T follicular helper cell (primary cell): Measurements from ENCODE around the gene LIMS1.
"Not testable (repeated sequence)": the region's sequence is repeated elsewhere in the genome, so short reads cannot be mapped to it uniquely, and the experiment has no call there.

Experiments
- DNase-seq: peaks from one replicate; pipeline ENCODE4 v3.0.0-alpha.2; 2020; ENCODE audit warnings: low read depth

The LIMS1 gene

DNA sequence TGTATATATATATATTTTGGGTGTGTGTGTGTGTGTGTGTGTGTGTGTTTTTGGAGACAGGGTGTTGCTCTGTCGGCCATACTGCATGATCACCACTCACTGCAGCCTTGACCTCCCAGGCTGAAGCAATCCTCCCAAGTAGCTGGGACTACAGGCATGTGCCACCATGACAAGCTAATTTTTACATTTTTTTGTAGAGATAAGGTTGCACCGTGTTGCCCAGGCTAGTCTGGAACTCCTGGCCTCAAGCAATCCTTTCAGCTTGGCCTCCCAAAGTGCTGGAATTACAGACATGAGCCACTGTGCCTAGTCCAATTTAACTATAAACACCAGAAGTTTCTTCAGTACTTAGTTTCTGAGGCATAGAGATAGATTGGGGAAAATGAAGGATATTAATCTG, 18.3 kb downstream of the LIMS1 start:
- DNase-seq, result no peak

DNA sequence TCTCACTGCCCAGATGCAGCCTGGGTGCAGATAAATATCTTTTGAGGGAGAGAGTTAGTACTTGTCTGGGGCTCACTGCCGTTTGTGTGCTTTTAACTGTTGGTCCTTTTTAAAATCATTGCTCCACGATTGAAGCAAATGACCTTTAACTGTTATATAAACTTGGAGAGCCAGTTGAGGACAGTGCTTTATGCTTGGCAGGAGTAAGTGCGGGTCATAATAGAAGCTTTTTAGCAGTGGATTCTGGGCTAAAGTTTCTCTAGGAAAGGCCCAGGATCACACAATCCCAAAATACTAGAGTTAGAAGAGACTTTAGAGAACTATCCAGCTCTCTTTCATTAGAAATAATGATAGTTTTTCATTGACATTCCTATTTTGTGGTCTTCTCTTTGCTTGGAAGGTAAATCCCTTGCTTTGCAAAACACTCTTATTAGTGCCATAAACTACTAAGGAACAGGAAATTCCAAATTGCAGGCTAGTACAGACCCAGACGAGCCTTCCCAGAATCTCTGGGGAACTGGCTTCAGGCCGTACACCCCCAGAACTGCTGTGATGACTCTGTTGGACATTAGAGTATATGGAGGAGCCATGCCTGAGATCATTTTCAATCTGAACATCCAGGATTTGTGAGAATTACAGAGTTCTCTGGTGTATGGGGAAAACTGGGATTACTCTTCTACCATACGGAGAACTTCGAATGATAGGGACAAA, 19.1 kb downstream of the LIMS1 start:
- DNase-seq, result no peak

- DNase-seq, result no peak
These were observed 20.3 kb downstream of the LIMS1 start for GRCh38 chr2:108554528-108554927.

GRCh38 chr2:108555572-108555971, 21.3 kb downstream of the LIMS1 start:
- DNase-seq, result no peak

- DNase-seq, result not testable (repeated sequence)
These were observed 22.3 kb downstream of the LIMS1 start for GRCh38 chr2:108556581-108556980.

GRCh38 chr2:108560241-108560811, 26.1 kb downstream of the LIMS1 start:
- no peak for DNase-seq

DNA sequence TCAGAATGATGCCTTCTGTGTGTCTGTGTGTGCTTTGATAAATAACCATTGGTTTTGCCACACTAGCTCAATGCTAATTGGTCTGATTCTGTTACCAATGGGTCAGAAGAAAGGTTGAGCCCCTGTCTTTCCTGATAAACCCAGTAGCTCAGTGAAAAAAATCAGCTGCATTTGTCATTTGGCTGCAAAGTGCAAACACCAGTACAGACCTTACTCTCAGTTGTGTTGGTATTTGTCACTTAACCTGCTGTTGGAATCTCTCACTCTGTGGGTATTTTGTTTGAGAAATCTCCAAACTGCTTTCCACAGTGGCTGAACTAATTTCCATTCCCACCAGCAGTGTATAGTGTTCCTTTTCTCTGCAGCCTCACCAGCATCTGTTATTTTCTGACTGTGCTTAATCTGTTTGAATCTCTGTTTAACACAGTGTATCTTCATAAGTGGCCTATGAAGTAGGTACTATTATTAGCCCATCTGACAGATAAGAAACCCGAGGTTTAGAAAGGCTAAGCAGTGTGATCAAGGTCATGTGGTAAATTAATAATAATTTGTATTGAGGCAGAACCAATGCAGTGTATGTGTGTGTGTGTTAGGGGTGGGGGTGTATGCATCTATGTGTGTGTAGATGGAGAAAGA, 26.7 kb downstream of the LIMS1 start:
- no peak for DNase-seq

DNA sequence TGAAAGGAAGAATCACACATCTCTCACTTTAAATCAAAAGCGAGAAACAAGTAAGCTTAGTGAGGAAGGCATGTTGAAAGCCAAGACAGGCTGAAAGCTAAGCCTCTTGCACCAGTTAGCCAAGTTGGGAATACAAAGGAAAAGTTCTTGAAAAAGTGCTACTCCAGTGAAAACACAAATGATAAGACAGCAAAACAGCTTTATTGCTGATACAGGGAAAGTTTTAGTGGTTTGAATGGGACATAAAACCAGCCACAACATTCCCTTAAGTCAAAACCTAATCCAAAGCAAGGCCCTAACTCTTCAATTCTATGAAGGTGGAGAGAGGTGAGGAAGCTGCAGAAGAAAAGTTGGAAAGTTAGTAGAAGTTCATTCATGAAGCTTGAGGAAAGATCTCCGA, 28.0 kb downstream of the LIMS1 start:
- DNase-seq, result no peak

DNA sequence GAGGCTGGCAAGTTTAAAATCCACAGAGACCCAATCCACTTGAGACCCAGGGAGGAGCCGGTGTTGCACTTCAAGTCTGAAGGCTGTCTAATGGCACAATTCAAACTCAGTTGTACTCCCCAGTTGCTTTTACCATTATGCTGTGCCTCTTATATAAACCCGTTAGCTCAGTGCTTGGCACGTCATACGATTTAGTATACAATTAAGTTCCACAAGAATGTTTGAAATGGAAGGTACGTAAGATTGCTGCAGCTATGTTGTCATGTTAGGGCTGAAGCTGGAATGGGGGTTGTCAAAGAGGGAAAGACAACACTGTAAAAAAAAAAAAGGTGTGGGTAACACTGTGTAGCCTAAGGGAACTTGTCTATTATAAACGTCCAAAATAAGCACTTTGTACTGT, 30.2 kb downstream of the LIMS1 start:
- DNase-seq, result no peak

- no peak for DNase-seq
These were observed 31.6 kb downstream of the LIMS1 start for GRCh38 chr2:108565778-108566375.

GRCh38 chr2:108570416-108570815, 36.1 kb downstream of the LIMS1 start:
- no peak for DNase-seq

DNA sequence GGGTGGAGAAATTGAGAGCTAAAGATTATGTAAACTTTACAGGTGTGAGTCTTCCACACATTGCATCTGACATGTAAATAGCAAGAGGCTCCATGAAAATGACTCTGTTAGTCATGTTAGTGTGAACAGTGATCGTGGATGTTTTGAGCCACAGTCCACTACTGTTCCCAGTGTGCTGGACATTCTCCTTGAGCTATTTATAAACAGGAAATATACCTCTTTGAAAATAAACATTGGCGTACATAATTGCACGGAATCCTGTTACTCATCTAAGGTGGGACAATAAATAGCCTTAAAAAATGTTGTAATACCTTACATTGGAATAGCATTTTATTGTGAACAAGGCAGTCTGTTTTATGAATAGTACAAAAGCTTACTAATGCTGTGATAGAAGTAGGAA, 37.0 kb downstream of the LIMS1 start:
- DNase-seq, result no peak

DNA sequence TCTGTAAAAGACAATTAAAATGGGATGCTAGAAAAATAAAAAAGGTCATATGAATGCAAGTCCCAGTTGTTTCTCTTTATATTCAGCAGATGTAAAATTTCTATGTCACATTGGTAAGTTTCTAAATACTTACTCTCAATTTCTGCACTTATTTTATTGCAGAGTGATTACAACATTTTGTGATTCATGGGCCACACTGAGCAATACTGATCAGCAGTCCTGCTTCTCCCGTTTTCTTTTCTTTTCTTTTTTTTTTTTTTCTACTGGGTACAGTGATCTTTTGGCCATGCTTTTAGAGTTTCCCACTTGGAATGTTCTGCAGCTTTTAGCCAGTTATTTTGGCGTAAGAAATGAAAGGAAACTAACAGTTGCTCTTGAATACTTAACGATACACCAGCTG, 38.8 kb downstream of the LIMS1 start:
- DNase-seq, result no peak

DNA sequence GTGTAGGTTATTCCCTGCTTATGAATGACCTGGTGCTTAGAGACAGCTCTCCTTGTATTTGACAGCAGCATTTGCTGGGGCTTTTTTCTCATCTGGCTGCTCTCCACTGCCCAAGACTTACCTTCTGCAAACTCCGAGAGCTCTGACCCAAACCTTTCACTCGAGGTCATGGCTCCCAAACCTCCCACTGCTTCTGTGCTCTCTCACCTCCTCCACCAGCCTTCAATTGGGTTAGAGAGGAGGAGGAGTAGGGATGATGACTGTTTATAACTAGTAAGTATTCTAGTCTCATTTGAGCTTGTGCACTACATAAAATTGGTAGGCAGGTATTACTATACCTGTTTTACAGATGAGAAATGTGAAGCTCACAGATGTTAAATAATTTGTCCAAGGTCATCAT, 40.1 kb downstream of the LIMS1 start:
- no peak for DNase-seq

- DNase-seq, result no peak
These were observed 41.1 kb downstream of the LIMS1 start for GRCh38 chr2:108575132-108575966.

DNA sequence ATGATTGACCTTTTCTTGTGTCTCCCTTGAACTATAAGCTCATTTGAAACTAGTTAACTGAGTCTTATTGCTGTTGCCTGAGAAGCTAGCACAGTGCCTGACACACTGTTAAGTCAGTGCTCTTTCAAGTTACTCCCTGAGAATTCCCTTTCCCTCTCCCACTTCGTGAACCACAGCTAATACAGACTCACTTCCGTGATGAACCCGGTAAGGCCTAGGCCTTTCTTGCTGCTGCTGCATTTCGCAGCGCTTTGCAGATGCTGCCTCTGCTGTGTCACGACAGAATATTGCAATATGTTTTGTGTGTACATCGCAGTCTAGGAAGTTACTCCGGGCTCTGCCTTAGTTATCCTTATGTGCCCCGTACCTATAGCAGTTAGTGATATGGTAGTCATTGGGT, 42.8 kb downstream of the LIMS1 start:
- DNase-seq, result no peak

- DNase-seq, result no peak
These were observed 45.4 kb downstream of the LIMS1 start for GRCh38 chr2:108579623-108580022.

DNA sequence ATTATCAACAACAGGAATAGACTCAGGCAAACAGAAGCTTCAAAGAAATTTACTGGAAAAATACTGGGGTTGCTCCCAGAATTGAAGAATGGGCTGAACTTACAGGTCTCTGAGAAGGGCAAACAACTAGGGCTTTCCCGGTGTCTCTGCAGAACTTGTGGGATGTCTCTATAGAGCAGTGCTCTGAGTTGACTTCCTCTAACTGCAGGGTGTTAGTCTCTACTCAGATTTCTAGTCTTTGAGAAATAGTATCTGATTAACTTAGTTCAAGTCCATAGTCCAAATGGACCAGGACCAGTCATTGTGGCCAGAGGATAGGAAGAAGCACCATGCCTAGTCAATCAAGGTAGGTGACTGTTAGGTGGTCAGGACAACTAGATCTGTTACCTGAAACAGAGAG, 45.8 kb downstream of the LIMS1 start:
- no peak for DNase-seq

- DNase-seq, result peak; percentile 40
These were observed 49.7 kb downstream of the LIMS1 start for GRCh38 chr2:108583903-108584520.

DNA sequence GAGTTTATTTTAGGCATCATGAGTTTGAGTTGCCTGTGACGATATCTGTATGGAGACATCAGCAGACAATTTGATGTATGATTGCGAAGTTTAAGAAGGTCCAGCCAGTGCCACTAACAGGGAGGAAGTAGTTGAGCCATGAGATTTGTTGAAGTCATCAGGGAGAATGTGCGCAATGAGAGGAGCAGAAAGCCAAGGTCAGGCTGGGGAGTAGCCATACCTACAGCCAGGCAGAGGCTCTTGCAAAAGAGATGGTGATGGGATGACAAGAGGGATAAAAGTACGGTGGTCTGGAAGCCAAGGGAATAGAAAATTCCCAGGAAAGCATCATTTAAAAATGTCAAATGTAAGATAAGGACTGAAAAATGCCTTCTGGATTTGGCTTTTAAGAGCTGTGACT, 51.2 kb downstream of the LIMS1 start:
- no peak for DNase-seq

DNA sequence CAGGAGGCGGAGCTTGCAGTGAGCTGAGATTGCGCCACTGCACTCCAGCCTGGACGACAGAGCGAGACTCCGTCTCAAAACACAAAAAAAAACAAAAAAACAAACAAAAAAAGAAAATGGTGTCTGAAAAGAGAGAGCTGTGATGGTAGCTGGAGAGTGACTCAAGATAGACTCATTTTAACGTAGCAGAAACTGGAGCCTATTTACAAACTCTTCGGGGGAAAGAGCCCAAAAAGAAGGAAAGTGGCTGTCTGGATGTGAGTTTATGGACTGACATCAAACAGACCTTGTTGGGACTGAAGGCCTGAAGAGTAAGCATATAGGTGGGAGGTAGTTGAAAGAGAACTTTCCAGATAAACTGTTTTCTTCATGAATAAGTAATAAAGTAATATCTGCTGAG, 51.8 kb downstream of the LIMS1 start:
- DNase-seq, result no peak

- no peak for DNase-seq
These were observed 52.4 kb downstream of the LIMS1 start for GRCh38 chr2:108586631-108587030.
